ENCODE results near the gene KLHL41.

DNA sequence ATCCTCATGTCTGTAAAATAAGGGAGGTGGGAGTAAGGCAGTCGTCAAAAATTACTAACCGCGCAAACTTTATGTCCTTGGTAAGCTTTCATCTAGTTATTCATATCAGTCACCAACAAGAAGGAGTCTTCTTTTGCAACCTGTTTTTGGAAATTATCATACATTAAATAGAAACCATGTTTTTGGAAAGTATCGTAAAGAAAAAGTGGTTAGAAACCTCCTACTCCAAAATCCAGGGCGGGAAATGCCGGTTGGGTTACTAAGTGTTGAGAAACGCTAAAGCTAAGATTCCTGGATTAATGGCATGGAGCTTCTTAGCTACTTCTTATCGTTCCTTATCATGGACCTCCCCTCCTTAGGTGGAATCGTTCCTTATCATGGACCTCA, 29.4 kb upstream of the KLHL41 start:
- TF ChIP-seq, protein P1, sequence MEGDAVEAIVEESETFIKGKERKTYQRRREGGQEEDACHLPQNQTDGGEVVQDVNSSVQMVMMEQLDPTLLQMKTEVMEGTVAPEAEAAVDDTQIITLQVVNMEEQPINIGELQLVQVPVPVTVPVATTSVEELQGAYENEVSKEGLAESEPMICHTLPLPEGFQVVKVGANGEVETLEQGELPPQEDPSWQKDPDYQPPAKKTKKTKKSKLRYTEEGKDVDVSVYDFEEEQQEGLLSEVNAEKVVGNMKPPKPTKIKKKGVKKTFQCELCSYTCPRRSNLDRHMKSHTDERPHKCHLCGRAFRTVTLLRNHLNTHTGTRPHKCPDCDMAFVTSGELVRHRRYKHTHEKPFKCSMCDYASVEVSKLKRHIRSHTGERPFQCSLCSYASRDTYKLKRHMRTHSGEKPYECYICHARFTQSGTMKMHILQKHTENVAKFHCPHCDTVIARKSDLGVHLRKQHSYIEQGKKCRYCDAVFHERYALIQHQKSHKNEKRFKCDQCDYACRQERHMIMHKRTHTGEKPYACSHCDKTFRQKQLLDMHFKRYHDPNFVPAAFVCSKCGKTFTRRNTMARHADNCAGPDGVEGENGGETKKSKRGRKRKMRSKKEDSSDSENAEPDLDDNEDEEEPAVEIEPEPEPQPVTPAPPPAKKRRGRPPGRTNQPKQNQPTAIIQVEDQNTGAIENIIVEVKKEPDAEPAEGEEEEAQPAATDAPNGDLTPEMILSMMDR (IDR thresholded peaks at IDR 0.05 in 2 of 3, conservative IDR thresholded peaks at IDR 0.05 in 1 of 3; ENCODE audit: borderline replicate concordance in 1 of 3, insufficient read depth in 1 of 3, low read depth in 2 of 3, low read length in 2 of 3), result no peak
- no peak for TF ChIP-seq EZH2phosphoT487 (IDR thresholded peaks at IDR 0.05; ENCODE audit: borderline replicate concordance)
- no peak for TF ChIP-seq JUND (IDR thresholded peaks at IDR 0.05)
- TF ChIP-seq, protein P2, sequence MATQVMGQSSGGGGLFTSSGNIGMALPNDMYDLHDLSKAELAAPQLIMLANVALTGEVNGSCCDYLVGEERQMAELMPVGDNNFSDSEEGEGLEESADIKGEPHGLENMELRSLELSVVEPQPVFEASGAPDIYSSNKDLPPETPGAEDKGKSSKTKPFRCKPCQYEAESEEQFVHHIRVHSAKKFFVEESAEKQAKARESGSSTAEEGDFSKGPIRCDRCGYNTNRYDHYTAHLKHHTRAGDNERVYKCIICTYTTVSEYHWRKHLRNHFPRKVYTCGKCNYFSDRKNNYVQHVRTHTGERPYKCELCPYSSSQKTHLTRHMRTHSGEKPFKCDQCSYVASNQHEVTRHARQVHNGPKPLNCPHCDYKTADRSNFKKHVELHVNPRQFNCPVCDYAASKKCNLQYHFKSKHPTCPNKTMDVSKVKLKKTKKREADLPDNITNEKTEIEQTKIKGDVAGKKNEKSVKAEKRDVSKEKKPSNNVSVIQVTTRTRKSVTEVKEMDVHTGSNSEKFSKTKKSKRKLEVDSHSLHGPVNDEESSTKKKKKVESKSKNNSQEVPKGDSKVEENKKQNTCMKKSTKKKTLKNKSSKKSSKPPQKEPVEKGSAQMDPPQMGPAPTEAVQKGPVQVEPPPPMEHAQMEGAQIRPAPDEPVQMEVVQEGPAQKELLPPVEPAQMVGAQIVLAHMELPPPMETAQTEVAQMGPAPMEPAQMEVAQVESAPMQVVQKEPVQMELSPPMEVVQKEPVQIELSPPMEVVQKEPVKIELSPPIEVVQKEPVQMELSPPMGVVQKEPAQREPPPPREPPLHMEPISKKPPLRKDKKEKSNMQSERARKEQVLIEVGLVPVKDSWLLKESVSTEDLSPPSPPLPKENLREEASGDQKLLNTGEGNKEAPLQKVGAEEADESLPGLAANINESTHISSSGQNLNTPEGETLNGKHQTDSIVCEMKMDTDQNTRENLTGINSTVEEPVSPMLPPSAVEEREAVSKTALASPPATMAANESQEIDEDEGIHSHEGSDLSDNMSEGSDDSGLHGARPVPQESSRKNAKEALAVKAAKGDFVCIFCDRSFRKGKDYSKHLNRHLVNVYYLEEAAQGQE (IDR thresholded peaks at IDR 0.05; ENCODE audit: low read depth), result no peak
- TF ChIP-seq EZH2 (IDR thresholded peaks at IDR 0.05), result no peak
- TF ChIP-seq SRF (IDR thresholded peaks at IDR 0.05; ENCODE audit: low read depth), result no peak
- TF ChIP-seq MAX (IDR thresholded peaks at IDR 0.05), result no peak
- no peak for TF ChIP-seq POLR2AphosphoS5 (IDR thresholded peaks at IDR 0.05; ENCODE audit: low read depth, low read length)
- TF ChIP-seq, protein P3, sequence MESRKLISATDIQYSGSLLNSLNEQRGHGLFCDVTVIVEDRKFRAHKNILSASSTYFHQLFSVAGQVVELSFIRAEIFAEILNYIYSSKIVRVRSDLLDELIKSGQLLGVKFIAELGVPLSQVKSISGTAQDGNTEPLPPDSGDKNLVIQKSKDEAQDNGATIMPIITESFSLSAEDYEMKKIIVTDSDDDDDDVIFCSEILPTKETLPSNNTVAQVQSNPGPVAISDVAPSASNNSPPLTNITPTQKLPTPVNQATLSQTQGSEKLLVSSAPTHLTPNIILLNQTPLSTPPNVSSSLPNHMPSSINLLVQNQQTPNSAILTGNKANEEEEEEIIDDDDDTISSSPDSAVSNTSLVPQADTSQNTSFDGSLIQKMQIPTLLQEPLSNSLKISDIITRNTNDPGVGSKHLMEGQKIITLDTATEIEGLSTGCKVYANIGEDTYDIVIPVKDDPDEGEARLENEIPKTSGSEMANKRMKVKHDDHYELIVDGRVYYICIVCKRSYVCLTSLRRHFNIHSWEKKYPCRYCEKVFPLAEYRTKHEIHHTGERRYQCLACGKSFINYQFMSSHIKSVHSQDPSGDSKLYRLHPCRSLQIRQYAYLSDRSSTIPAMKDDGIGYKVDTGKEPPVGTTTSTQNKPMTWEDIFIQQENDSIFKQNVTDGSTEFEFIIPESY (IDR thresholded peaks at IDR 0.05; ENCODE audit: extremely low read depth, insufficient replicate concordance, low read length), result no peak
- TF ChIP-seq CEBPB (IDR thresholded peaks at IDR 0.05; ENCODE audit: low read depth), result no peak
- no peak for TF ChIP-seq ZNF274 (IDR thresholded peaks at IDR 0.05; ENCODE audit: low read depth, low read length)
- no peak for TF ChIP-seq POLR2A (IDR thresholded peaks at IDR 0.05; ENCODE audit: borderline replicate concordance, extremely low read depth, insufficient read depth, insufficient read length)

Data from HCT116 (cell line).